GM21367 (cell line): ENCODE results near the gene CD52.
"Not testable (repeated sequence)": the region's sequence is repeated elsewhere in the genome, so short reads cannot be mapped to it uniquely, and the experiment has no call there.

Experiments
- ATAC-seq: cut with Tn5 transposase; IDR thresholded peaks from one replicate; pipeline ENCODE4 v1.9.1; 2021; ENCODE audit not compliant: unreplicated experiment

CD52 gene

DNA sequence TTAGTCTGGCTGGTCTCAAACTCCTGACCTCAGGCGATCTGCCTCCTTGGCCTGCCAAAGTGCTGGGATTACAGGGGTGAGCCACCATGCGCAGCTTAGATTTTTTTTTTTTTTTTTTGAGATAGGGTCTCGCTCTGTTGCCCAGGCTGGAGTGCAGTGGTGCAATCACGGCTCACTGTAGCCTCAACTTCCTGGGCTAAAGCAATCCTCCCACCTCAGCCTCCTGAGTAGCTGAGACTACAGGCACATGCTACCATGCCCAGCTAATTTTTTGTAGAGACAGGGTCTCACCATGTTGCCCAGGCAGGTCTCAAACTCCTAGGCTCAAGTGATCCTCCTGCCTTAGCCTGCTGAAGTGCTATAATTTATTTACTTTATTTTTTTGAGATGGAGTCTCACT, 11.6 kb downstream of the CD52 start:
- not testable (repeated sequence) for ATAC-seq

DNA sequence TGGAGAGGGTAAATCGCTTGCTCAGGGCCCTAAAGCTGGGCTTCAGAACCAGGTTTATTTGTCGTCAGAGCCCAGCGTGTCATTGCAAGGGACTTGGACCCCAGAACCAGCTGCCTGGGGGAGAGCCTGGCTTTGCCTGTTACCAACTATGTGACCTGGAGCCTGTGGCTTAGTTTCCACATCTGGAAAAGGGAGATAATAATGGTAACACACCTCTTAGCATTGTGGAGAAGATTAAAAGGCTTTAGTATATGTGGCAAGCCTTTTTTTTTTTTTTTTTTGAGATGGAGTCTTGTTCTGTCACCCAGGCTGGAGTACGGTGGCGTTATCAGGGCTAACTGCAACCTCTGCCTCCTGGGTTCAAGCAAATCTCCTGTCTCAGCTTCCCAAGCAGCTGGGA, 12.5 kb downstream of the CD52 start:
- no peak for ATAC-seq

DNA sequence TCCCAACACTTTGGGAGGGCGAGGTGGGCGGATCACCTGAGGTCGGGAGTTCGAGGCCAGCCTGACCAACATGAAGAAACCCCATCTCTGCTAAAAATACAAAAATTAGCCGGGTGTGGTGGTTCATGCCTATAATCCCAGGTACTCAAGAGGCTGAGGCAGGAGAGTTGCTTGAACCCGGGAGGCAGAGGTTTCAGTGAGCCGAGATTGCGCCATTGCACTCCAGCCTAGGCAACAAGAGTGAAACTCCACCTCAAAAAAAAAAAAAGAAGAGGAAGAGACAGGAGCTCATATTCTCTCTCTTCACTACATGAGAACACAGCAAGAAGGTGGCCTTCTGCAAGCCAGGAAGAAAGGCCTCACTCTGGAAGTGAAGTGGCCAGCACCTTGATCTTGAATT, 15.6 kb downstream of the CD52 start:
- not testable (repeated sequence) for ATAC-seq

DNA sequence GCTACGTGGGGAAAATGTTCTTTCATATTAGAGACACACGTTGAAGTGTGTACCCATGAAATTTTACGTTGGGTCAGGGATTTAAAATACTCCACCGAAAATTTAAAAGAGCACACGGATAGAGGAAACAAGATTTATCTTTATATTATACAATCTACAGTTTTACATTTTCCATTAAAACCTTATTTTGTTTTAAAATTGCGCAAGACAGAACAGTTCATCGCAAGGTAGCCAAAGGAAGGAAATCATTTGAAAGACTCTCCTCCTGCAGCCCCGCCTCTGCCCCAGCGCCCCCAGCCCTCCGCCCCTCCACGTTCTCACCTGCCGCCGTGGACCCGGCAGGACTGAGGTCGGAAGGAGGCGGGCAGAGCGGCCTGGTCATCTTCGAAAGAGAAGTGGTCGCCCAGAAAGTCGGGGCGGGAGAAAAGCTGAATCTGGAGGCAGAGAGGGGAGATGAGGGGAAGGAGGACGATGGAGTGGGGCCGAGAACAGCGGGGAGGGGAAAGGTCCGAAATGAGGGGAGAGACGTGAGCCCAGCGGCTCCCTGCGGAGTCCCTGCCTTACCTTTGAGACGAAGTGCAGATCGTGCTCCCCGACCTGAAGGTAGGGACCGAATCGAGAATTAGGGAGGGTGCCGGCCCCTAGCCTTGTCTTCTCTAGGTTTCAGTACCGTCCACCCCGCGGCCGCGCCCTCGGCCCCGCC, 18.2 kb downstream of the CD52 start:
- no peak for ATAC-seq

DNA sequence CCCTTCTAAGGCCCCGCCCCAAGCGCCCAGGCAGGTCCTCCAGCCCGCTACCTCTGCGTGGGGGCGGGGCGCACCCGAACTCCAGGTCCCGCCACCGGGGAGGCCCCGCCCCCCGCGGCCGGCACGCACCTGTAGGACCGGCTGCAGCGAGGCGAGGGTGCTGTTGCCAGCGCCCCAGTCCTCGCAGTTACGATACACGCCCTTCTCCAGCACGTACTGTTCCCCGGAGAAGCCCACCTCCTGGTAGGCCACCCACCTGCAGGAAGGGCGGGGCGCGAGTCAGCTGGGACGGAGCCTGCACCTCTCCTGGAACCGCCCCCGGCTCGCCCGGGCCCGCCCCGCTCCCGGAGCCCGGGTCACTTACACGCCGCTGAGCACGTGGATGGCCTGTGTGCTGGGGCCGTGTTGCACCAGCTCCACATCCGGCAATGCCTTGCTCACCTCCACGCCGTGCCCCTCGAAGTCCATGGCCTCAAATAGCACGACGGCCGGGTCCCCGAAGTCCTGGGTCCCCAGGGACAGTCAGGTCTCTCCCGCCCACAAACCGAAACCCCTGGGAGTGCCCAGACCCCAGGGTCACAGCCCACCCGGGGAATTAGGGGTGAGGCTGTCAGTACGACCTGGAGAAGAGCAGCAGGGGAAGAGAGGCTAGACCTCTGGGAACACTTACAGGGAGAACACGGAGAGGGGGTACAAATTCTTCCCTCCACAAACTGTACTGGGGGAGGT, 18.9 kb downstream of the CD52 start:
- no peak for ATAC-seq

DNA sequence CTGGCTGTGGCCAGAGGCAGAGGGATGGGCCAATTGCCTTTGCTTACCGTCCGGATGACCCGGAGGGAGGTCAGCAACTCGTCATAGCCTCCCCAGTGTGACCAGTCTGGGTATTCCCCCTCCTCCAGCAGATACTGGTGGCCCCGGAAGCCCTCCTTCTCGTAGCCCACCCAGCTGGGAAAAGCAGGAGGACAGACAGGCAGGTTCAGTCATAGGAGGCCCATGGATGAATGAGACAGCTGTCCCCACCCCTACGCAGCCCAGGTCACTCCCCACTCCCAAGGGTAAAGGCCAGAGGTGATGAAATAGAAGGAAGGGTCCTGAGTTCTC, 19.4 kb downstream of the CD52 start:
- no peak for ATAC-seq

DNA sequence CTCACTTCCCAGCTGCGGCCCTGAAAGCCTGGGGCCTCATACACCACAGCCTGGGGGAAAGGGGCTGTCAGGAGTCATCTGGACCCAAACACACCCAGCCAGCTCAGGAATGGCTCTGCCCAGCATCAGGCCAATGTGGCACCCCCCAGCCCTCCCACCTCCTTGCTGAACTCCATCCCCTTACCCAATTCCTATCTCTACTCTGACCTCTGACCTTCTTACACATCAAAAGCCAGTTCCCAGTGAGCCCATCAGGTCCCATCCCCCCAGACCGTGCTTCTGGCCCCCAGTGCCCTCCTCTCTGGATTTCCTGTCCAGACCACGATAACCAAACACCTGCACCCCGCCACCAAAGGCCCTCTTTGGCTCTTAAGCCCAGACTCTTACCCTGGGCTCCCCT, 19.9 kb downstream of the CD52 start:
- ATAC-seq: no peak

DNA sequence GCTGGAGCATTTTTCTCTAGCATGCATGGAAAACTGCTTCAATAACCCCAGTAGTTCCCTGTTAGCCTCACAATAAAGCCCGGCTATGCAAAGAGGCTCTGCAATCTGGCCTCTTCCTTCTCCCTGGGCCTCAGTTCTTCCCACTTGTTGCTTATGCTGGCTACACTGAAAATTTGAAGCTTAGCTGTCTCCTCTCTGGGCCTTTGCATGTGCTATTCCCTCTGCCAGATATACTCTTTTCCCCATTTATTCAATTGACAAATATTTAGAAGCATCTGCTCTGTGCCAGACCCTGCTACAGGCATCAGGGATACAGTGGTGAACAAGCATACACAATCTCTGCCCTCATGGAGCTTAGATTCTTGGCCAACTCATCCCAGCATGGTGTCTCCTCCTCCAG, 20.9 kb downstream of the CD52 start:
- no peak for ATAC-seq

DNA sequence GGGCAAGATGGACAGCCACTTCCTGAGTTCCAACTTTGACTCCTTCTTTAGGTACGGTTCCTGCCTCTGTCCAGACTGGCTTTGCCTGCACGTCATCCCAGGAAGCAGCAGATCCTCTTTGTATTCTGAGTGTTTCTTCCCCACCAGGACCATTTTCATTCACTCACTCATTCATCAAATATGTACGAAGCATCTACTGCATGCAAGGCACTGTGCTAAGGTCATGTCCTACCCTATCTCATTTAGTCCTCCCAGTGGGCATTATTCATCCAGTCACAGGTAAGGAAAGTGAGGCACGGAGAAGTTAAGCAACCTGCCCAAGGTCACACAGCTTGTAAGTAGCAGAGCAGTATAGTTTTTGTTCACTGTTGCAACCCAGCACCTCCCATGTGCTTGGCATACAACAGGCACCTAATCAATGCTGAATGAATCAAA, 22.3 kb downstream of the CD52 start:
- no peak for ATAC-seq

DNA sequence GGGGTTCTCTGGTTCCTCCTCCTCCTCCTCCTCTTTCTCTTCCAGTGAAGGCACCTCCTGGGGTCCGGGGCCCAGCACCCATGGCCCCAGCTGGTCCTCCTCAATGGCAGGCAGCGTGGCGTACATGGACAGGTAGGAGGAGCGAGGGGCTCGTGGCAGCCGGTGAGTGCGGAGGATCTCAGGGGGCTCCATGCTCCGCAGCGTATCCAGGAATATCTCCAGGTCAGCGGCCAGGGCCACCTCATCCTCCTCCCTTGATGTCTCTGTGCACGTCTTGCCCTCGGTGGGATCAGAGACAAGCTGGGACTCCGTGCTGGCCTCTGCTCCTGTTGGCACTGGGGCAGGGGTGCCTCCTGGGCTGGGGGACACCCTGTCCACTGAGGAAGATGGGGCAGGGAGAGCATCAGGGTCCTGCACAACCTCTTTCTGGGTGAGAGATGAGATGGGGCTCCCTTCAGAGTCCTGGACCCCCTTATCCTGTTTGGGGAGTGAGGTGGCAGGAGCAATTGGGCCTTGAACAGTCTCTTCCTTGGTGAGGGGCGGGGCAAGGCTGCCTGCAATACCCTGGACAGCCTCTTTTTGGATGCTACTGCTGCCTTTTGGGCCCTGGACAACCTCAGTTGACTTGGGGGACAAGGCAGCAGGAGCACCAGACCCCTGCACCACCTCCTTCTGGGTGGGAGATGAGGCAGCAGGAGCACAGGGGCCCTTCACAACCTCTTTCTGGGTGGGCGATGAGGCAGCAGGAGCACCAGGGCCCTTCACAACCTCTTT, 26.6 kb downstream of the CD52 start:
- no peak for ATAC-seq

DNA sequence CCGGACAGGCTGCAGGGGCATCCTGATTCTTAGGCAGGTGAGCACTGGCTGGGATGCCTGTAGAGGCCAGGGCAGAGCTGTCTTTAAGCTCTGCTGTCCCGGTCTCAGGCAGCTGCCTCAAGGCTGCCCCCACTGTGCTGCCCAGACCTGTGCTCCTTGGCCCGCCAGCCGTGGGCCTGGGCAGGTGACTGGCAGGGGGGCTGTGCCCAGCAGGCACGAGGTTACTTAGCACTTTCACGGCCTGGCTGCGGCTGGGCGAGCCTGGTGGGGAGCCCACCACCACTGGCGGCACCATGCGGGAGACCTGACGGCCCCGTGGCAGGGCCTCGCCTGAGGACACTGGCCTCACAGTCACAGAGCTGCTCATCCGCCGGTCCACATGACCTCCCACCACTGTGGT, 28.0 kb downstream of the CD52 start:
- ATAC-seq: no peak

DNA sequence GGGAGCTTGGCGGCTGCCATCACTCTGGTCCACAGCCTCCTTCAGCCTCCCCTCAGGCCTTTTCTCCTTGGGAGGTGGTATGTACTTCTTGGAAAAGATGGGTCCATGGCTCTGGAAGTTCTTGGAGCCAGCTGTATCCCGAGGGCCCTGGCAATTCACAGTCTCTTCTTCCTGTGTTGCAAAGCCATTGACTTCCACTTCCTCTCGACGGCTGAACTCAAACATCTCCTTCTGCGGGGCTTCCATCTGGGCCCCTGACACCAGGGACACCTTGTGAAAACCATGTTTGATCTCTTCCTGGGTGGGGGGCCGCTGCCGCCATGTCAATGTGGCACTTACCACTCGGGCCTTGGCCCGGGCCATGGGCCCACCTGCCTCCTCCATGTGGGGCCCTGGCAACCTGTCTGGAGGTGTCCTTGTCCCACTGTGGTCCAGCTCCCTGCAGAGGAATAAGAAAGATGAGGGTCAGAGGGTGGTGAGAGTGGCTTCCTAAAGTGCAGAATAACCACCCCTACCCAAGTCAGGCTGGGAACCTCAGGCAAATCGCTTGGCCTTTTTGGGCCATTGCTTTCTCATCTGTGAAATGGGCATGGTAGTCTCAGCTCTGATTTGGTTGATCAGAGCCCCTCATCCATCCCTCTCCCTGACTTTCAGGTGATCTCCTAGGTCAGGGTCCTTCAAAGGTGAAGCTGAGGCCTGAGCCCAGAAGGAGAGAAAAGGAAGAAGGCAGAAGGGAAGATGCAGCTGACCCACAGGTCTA, 28.7 kb downstream of the CD52 start:
- no peak for ATAC-seq

DNA sequence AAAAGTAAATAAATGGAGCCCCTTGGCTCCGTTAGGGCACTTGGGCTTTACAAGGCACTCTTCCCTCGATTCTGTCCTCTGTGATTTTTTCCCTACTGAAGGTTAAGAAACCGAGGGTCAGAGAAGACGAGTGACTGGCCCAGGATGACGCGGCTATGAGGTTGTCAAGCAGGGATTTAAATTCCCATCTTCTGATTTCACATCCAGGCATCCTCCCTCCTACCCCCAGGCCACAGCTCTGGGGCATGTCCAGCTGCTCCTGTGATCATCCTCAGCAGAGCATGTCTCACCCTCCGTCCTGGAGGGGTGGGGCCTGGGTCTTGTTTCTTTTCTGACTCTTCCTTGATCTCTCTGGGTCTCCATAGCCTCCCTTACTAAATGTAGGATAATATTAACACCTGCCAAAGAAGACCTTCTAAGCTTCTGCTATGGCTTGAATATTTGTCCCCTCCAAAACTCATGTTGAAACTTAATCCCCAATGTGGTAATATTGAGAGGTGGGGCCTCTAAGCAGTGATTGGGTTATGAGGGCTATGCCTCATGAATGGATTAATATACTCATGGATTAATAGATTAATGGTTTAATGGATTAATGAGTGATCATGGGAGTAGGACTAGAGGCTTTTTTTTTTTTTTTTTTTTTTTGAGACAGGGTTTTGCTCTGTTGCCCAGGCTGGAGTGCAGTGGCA, 31.6 kb downstream of the CD52 start:
- ATAC-seq: no peak

DNA sequence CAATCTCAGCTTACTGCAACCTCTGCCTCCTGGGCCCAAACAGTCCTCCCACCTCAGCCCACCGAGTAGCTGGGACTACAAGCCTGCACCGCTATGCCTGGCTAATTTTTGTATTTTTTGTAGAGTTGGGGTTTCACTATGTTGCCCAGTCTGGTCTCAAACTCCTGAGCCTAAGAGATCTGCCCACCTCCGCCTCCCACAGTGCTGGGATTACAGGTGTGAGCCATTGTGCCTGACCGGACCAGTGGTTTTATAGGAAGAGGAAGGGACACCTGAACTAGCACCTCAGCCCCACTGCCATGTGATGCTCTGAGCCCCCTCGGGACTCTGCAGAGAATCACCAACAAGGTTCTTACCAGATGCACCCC, 32.1 kb downstream of the CD52 start:
- ATAC-seq: no peak

DNA sequence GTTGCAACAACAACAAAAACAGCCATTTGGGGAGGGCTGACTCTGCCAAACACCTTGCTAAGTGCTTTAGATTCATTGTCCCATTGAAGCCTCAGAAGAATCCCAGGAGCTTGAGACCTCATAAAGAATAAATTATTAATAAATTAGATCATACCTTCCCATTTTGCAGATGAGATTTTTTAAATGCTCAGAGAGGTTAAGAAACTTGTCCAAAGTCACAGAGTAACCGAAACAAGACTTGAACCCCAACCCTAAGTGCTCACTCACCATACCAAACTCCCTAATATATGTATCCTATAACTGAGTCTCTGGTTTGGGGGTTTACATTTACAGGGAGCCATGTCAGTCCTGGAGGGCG, 32.6 kb downstream of the CD52 start:
- no peak for ATAC-seq

DNA sequence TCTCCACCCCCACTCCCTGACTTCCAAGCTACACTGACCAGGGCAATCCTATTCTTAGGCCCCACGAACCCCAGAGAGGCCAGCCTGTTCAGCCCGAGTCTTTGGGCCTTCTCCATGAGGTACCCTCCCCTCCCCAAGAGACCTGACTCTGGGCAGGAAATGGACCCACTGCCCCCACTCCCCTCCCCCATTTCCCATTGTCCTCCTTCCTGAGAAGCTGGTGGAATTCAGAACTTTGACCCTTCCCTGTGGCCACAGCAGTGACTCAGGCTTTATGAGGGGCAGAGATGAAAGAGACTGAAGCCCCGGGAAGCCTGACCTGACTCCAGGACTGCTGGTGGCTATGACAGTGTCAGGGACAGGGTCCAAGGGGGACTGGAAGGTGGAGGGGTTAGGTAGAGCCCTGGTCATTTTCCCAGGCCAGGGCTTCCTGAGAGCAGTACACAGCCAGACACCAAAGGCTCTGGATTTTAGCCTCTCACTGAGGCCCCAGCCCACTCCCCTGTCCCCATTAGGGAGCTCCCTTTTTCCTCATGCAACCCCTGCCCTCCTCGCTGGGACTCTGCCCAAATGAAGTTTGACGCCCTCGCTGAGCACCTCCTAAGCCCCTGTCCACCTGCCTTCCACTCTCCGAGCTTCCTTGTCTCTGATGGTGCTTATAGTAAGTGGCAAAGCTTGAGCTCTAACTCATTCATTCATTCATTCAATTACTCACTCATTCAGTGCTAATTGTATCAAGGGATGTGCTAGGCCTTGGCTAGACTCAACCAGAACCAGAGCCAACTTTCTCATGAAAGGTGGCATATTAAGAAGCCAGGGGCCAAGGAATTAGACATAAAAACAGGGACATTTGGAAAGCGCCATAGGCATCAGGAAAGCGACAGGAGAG, 33.2 kb downstream of the CD52 start:
- no peak for ATAC-seq

DNA sequence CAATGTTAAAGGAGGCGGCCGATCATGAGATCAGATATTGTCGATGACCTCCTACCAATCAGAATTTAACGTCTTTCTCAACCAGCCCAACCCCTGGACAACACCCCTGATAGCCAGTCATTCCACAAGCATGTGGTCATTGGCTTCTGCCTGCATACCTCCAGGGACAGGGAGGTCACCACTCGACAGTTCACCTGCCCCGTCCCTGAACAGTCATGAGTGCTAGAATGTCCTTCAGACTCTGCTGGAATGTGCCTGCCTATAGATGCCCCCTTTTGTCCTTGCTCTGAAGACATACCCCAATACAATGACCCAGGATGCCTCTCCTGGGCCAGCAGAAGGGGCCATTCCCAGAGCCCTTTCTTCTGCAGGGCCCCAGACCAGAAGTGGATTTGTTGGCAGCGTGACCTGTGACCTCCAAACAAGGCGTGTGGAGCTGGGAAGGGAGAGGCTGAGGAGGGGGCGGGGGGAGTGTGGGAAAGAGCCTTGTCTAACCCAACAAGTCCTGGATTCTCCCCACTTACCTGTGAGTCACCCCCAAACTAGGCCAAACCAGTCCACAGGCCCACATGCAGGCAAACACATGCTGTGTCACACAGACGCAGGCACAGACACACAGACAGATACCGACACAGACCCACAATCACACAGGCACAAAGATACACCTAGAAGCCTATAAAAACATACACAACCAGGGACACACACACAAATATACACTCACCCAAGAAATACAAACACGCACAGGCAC, 34.0 kb downstream of the CD52 start:
- no peak for ATAC-seq

DNA sequence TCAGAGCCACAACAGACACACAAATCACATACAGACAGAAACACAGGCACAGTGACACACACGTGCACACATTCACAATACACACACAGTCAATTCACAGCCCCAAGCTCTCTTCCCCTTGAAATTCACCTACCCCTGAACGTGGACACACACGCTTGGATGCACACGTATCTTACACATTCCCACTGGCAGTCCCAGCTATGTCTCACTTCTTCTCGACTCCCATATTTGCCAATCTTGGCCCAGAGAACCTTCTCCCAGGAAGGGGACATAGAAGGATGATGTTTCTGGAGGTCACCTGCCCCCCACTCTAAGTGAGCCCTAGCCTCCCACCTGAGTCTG, 34.6 kb downstream of the CD52 start:
- ATAC-seq: no peak

DNA sequence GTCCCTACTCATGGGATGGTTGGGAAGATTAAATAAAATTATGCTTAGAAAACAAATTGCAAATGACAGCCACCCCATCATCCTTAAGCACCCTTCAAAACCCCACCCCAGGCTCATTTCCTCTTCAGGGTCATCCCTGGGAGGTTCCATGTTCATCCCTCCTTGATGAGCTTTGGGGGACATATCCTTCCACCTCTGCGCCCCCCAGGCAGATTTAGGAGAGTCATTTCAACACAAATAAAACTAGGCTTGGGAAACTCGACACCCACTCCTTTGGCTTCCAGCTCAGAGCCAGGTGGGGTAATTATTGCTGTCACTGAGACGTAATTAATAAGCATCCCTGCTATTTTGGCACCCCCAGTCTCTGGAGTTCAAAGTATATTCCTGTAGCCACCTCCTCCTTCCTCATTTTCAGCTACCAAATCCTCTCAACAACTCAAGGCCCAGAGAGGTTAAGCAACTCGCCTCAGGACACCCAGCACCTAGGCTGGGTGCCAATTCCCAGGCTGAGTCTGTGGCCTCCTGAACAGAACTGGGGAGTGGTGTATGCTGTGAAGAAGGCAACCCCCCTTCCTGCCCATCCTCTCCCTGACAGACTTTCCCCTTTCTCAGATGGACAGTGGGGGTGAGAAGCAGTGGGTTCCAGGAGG, 35.6 kb downstream of the CD52 start:
- ATAC-seq: no peak
